Activated CD8-positive, alpha-beta memory T cell treated with anti-CD3 and anti-CD28 coated beads, Interleukin-2, amount 50 U/mL, for 4 hours (primary cell): ENCODE results near the gene SLC35B4.

Experiments
- DNase-seq: peaks from one replicate; pipeline ENCODE4 v3.0.0-alpha.2; 2020

Gene SLC35B4, protein sequence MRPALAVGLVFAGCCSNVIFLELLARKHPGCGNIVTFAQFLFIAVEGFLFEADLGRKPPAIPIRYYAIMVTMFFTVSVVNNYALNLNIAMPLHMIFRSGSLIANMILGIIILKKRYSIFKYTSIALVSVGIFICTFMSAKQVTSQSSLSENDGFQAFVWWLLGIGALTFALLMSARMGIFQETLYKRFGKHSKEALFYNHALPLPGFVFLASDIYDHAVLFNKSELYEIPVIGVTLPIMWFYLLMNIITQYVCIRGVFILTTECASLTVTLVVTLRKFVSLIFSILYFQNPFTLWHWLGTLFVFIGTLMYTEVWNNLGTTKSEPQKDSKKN

DNA sequence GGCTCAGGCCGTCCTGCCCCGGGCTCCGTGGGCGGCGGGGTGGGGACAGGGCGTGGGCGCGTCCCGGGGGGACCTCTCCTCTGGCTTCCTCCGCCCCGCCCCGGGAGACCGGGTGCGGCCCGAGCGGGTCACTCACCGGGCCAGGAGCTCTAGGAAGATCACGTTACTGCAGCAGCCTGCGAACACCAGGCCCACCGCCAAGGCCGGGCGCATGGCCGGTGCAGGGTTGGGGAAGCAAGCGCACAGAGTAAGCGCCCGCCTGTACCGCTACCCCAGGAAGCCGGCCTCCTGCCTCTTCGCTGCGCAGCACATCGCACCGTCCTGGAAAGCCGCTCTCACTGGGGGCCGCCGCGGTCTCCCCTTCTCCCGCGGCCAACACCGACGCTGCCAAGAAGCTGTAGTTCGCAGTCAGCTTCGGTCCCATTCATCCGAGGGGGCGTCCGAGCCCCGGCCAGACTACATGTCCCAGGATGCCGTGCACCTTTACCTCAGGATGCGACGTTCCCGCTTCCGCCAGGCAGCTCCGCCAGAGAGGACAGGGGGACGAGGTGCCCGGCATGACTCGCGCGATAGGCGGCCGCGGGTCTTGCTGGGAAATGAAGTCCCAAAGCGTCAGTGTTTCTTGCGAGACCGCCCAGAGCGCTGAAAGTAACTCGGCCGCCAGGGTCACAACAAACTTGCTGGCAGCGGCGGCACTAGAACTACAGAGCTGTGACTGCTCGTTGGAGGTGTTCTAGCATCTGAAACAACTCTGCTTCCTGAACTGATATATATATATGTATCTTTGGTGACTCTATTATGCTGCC, at the start of gene SLC35B4:
Gene SLC35B4 (minus strand): TSS at position 392 of the 806 bp plus-strand sequence. CDS start 179 bp downstream, at position 213.
- peak; percentile 94 for DNase-seq

DNA sequence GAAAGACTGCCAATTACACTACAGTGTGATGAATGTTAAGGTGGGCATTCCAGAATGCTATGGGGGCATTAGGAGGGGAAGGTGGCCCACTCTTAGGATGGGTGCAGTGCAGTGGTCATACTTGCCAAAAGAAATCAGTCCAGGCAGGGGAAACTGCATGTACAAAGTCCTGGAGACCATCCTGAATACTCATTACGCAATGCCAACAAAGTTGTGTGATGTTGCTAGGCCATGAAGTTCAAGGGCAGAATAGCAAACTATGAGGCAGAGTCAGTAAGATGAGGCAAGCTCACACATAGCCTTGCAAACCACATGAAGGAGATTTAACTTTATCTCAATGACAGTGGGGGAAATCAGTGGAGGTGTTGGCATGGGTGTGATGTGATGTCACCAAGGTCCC, 49.8 kb upstream of the SLC35B4 start:
- DNase-seq: no peak

DNA sequence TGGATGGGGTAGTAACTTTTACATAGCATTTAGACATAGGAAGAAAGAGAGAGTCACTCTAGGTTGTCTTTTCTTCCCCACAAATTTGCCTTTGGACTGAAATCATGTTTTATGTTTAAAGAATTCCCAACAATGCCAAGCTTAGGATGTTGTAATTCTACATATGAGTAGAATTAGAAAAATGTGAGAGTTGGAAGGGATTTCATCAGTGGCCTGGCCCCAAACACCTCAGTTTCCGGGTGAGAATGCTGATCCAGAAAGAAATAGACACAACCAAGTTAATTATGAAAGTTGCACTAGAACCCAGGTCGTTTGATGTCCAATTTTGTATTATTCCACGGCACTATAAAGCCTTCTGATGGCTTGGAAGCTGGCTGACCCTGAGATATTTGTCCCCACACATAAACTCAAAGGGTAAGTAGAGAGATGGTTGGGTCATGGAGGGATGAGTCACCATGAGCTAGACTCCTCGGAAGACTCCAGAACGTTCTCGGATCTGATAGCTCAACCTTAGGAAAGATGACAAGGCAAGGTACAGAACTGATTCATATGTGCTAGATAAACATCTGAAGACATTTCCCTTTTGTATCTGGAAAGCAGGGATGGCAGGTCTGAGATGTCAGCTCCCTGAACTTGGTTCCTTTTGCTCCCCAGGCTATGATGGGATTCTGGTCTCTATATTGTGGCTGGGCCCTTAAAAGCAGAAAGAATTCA, 48.8 kb upstream of the SLC35B4 start:
- no peak for DNase-seq

DNA sequence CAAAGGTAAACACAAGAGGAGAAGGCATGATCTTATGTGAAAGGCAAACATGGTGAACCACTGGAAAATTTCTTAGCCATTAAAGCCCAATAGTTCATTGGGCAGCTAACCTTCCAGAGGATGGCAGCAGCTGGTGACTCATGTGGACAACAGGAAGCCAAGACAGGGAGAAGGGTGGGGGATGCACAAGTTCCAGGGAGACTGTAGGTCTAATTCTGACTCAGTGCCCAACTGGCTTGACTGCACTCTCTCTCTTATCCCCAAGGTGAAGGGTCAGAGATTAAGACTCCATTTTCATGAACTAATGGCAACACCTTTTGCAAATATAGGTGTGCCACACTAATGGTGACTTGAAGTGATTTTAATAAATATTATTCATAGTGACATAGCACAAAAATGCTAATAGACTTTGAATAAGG, 47.9 kb upstream of the SLC35B4 start:
- DNase-seq: no peak

DNA sequence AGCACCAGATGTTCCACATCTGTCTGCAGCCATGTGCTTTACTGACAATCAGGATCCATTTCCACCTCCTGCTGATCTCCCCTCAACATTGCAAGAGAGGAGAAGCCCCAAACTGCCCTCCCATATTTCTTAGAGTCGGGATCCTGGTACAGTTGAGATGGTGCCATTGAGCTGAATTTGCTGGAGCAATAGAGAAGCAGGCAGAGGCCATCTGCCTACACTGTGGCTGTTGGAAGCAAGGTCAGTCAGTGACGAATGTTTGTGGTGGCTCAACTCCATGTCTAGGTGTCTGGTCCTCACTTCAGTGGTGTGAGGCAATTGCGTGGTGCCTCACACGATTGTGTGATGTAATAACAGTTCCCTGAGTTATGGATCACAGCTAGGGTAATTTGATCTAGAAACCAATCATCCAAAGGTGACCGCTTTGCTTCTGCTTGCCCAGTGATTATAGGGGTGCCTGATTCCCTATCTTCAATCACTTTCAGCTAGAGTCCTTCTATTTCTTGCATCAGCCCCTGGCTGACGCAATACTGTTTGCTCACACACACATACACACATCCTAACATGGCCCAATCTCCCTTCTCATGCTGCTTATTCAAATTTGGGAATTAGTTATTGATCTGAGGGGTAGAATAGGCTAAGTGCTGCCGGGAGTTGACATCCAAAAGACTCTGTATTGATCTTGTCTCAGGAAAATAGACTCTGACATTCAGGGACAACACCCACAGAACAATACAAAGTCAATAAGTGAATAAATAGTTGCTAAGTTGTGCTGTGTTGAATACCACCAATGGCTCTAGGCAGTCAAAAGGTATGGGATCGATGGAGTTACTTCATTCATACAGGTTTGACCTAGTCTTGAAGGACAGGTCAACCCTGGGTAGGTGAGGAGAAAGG, 46.1 kb upstream of the SLC35B4 start:
- no peak for DNase-seq

DNA sequence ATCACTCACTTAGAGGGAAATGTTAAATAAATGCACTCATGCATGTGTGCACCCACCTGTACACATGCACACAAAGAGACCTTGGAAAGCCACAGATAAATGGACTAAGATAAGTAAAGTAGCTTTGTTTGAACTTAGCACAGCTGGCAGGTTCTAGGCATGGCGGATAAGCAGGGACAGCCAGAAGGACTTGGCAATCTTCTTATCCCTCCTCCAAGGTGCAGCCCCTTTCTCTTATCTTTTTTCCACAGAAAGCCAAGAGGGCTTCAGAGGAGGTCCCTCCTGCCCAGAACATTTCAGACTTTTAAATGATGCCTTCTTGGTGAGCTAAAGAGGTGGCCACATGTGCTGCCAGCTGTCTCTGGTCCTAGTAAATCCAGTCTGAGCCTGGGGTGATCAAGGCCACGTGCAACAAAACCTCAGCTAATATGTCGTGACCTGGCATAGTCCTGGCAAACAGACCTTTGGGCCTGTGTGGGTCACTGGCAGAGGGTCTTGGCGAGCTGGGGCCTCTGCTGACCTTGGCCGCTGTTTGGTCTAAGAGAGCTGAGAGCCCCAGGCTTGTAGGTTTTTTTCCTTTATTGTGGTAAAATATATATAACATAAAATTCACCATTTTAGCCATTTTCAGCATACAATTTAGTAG, 43.2 kb upstream of the SLC35B4 start:
- DNase-seq: no peak

DNA sequence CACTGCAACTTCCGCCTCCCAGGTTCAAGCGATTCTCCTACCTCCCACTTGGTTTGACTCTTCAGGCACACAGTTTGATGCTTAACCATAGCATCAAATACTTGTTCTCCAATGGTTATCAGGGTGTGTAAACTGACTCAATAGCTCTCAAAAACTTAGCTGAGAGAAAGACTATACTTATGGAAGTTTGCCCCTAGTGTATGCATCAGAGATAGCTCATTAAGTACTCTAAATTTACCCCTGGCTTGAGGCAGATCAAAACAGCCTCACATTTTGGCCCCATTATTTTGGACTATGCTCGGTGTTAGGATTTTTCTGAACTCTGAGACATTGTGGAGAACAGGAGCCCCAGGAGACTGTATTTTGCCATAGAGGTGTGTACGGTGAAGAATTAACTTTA, 40.8 kb upstream of the SLC35B4 start:
- no peak for DNase-seq

DNA sequence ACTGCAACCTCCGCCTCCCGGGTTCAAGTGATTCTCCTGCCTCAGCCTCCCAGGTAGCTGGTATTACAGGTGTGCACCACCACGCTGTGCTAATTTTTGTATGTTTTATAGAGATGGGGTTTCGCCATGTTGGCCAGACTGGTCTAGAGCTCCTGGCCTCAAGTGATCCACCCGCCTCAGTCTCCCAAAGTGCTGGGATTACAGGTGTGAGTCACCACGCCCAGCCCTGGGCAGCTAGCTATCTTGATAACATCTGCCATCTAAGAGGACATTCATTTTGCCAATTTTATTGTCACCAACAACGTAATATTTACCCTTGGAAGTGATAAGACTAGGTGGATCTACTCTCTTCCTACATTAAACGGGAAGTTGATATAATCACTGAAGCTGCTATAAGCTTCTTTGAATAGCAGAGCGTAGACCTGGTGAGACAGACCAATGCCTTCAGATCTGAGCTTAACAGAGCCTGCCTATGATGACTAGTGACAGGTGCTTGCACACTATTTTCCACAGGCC, 39.7 kb upstream of the SLC35B4 start:
- no peak for DNase-seq

DNA sequence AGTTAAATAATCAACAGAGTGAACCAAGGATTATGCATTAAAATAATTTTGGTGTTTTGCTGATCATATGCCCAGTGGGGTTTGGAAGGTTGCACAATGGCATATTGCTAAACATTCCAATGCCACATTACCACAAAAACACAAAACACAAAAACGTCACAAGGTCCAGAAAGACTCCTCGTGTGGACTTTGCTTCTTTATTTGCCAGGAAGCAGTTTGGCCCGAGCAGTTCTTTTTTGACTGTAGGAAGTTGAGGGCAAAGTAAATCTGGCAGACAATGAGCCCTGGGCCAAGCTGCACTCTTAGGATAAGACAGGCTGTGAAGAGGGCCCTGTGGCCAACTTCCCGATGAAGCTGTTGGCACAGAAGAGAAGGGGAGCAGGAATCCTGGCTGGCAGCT, 39.2 kb upstream of the SLC35B4 start:
- DNase-seq: no peak

DNA sequence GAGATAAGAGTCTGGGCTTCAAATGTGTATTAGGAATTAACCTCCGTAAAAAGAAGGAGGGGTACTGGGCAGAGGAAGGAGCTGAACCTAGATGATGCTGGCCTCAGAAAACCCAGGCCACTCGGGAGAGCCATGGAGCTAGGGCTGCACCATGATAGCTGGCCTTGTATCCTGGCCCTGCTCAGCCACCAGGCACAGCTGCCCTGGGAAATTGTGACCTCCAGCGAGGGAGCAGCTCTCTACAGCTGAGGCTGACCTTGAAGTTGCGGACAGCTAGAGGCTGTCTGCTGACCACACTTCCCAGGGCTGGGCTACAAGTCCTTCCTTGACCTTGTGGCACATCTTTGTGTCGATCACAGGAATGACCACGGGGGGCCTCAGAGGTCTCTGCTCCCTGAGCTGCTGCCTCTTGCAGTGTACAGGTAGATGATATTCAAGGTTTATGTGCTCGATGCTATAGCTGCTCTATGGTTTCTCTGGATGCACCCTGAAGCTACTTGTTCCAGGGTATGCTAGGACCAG, 38.3 kb upstream of the SLC35B4 start:
- DNase-seq: no peak

DNA sequence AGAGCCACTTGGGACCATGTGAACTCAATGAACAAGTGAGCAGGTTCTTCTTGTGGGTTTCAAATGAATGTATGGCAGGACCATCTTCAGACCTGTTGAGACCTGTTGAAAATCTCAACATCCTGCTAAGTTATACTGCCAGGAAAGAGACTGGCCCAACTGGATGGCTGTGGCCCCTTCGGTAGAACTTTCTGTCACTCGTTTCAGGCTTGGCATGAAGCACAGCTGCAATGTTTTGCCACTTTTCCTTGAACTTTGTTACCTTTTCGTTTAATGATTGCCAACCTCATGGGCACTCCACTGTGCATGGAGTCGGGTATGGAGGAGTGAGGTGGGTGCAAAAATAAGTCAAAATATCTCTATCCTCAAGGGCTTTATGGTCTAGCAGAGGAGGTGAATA, 36.7 kb upstream of the SLC35B4 start:
- DNase-seq: no peak

DNA sequence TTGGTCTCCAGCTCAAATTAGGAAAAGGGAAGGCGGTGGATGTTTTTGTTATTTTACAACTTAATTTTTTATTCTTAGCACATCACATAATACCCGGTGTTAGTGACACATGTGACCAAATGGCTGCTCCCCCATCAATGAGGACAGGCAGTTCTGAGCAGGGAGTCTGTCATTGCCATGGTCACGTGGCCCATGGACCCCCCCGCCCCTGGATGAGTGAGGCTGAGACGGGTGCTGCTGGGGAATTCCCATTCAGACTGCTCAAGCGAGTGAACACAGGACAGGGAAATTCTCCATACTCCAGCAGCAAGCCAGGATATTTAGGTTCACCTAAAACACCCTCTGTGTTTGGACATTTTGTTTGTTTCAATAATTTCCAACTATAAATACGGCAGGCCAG, 34.7 kb upstream of the SLC35B4 start:
- no peak for DNase-seq

DNA sequence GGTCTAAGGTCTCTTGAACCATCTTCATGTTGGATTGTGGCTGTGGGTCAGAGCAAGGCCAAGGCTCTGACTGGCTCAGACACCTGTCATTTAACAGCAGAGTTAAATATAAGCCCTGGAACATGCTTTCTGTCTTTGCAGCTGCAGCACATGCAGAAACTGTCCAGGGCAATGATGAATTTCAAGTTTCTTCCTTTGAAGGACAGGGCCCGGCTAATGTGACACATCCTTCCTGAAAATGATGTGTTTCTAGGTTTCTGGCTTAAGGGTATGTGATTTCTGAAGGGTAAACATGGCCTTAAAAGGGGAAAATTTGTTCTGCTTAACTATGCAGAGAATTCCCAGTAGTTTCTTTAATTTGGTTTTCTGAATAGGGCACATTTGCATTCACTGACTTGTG, 34.0 kb upstream of the SLC35B4 start:
- no peak for DNase-seq

DNA sequence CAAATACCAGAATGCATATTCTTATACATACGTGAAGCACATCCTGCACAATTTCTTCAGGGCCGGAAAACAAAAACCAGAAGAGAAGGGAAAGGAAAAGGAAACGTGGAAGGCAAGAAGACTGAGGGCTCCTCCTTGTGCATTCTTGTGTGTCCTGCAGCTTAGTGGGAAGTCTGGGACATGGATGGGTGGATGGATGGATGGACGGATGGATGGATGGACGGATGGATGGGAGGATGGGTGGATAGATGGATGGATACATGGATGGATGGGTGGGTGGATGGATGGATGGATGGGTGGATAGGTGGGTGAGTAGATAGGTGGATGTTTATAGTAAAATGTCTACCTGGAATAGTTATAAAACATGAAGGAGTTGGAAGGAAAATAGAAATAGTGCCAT, 30.8 kb upstream of the SLC35B4 start:
- DNase-seq: no peak

DNA sequence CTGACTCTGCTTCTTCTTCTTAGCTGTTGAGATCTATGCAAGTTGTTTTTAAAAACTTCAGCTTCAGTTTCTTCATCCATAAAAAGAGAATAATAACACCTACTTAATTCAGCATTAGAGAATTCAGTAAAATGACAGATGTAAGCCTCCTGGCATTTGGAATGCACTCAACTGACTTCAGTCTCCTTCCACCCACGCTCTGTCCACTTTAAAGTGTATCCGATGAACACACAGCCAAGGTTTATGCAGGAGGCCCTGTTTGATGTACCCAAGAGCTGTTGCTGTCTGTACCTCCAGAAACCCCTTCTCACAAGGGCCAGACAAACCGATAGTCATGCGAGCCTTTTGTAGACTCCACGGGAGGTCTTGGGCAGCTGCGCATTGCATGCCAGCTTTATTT, 27.1 kb upstream of the SLC35B4 start:
- no peak for DNase-seq

DNA sequence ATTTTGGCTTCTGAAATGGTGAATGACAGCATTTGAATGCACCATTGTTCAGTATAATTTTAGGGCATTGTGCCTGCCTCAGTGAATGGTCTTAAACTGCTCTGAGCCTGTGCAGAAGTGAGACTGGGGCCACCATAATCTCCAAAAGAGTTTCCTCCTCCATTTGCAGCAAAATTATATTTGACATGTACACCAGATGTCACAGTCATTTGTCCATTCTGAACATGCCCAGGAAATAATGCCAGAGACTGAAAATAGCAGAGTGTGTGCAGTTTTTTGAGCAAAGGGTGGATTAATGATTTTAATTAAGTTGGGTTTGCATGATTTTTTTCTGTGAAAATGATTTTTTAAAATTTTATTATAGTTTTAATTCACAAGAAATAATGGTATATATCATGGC, 26.4 kb upstream of the SLC35B4 start:
- DNase-seq: no peak

DNA sequence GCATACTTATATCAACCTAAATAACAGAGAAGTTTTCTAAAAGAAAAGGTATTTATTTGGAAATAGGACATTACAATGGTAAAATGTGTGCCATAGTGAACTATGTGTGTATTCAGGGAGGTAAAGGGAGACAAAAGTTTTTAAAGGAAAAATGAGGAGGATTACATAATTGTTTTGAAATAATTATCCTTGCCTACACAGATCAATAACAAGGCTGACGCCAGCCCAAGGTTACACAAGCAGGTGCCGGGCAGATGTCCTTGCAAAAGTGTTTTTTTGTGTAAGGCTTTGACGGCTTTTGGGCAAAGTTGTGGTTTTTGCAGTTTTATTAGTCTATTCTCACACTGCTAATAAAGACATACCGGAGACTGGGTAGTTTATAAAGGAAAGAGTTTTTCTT, 22.7 kb upstream of the SLC35B4 start:
- DNase-seq: no peak

DNA sequence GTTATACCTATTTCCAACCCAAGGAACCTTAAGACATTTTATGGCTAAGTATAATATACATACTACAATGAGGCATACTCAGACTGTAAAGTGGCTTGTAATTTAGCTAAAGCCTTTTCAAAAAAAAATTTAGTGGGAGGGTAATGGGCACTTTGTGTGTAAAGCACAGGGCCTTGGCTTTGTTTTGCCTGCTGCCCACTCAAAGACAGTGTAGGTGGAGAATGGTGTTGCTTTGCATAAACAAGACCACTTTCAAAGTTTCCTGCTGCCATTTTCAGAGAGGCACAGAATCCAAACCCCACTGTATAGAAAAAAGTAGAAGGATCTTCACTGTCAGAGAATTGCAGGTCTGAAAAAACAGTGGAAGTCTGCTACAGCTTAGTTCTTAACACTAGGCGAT, 21.2 kb upstream of the SLC35B4 start:
- no peak for DNase-seq

DNA sequence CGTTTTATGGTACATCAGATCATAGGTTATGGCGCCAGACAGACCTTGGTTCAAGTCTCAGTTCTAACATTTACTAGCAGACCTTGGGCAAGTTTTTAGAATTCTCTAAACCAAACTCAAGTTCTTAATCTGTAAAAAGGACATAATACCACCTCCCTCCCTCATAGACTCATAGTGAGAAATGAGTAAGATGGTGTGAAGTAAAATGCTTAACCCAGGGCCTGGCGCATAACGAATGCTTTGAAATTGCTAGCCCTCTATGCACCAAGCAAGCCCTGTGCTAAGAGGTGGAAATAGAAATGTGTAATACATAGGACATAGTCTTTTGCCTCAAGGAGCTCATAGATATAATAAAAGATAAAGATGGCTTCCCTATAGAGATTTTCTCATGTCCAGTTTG, 17.7 kb upstream of the SLC35B4 start:
- no peak for DNase-seq

DNA sequence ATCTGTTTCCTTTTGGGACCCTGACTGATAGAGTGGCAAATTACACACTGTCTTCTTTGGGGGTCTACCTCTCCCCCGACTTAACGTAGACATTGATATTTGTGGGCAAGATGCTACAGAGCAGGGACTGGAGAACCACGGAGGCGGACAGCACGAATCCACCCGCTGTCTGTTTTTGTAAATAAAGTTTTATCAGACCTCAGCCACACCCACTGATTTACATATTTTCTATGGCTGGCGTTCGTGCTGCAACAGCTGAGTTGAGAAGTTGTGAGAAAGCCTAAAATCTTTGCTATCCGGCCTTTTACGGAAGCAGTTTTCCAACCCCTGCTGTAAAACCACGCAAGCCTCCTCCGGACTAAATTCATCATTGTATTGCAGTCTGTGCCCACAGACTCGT, 17.2 kb upstream of the SLC35B4 start:
- DNase-seq: no peak

DNA sequence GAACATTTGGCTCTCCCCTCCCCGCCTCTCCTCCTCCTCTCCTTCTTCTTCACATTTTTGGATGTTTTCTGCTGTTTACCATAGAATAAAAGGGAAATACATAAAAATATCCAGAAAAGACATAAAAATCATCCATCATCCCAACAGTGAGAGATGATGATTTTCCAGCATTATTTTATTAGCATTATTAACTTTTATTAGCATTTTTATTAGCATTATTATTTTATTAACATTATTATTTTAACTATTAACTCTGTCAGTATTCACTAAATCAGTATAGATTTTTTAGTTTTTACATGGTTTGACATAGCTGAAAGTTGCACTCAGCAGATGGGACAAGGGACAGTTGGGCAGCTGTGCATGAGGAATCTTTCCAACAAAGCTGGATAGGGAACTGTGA, 16.2 kb upstream of the SLC35B4 start:
- no peak for DNase-seq

DNA sequence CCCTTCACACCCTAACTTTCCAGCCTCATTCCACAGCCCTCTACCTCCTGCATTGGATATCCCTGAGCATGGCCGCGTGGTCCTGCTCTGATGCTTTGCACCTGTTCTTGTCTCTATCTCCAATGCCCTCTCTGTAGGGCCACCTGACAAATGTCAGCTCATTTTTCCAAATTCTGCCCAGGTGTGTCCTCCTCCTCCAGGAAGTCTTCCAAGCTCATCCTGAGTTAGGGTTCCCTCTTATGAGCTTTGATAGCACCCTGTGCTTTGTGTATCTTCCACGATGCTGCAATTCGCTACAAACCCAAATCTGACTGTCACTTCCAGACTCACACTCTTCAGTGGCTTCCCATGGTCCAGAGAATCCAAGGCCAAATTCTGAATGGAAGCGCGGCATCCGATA, 14.7 kb upstream of the SLC35B4 start:
- no peak for DNase-seq
